ENCODE data around the gene ZNF787. TPM values are rescaled to one million over a fixed set of nuclear protein-coding genes. Genes with fewer than 3 reads are reported as not detected.
A peak's percentile ranks its signal among the peaks of the same experiment; 100 is the strongest.

ZNF787 gene
- total RNA-seq, 1 experiment from 2014 or later: 51.0 TPM

DNA sequence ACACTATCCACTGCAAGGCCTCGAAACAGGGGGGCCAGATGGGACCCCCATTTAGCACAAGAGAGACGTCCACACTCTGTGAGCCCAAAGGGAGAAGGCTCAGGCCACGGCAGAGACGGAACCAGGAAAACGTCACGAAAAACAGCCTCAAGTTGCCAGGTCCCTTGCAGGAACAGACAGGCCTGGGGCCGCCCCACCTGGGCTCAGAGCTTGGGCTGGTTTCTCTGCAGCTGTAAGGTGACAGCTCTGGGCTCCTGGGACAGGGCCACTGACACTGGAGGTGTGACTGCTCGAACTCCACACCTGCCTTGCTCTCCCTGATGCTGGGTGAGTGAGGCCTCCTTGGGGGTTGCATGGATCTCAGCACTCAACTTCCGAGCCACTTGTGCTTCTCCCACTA, 3.2 kb downstream of the ZNF787 start:
- no TSS peak for BruUV-seq (replicated peaks)
- H3K9me3 ChIP-seq (ENCODE audit: low read depth, low read length, poor library complexity, severe bottlenecking): no peaks in the 10 kb centered on the region
- peaks cover 15% of the 10 kb centered on the region for H3K4me1 ChIP-seq (ENCODE audit: insufficient read depth, low read length, poor library complexity, severe bottlenecking)
- no peaks in the 10 kb centered on the region for H3K27me3 ChIP-seq (replicated peaks; ENCODE audit: insufficient read depth, low read depth, low read length, poor library complexity)
- intact Hi-C loops (cut with micrococcal nuclease; ENCODE audit: unreplicated experiment): no loop called here
- H3K27ac ChIP-seq (ENCODE audit: low read depth, low read length, poor library complexity, severe bottlenecking): peak overlapping the region; percentile 98
- DNase-seq (ENCODE audit: low spot score): no peak
- H3K4me3 ChIP-seq (ENCODE audit: low read depth, low read length, poor library complexity, severe bottlenecking): no peak overlapping the region
- POLR2A ChIA-PET (ENCODE audit: low non-redundant PET): no interaction called here
- CTCF ChIA-PET: no interaction called here
- no peaks in the 10 kb centered on the region for H3K36me3 ChIP-seq (ENCODE audit: insufficient read depth, low read length, poor library complexity, severe bottlenecking)
- TF ChIP-seq CTCF (conservative IDR thresholded peaks at IDR 0.05; ENCODE audit: low read depth, low read length): no peak
- TF ChIP-seq EZH2 (IDR thresholded peaks at IDR 0.05; ENCODE audit: borderline replicate concordance, low read depth, low read length, poor library complexity, severe bottlenecking): no peak

DNA sequence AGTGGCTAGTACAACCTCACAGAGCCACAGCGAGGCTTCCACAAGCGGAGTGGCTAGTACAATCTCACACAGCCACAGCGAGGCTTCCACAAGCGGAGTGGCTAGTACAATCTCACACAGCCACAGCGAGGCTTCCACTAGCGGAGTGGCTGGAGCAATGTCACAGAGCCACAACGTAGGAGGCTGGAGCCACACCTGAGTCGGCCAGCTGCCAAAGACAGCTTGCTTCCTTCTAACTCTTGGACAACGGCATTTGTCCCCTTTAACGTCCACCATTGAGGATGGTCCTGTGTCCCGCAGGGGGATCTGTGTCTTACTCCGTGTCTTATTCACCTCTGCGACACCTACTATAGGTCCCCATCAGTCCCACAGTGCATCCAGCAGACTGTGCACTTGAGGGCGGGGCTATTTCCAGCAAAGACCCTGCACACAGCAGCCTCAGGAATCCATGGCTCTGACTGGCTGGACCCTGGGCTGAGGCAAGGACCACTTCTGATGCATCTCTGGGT, 3.7 kb downstream of the ZNF787 start:
- no TSS peak for BruUV-seq (replicated peaks)
- POLR2A ChIA-PET (ENCODE audit: low non-redundant PET): no interaction called here
- no peaks in the 10 kb centered on the region for H3K9me3 ChIP-seq (ENCODE audit: low read depth, low read length, poor library complexity, severe bottlenecking)
- intact Hi-C loops (cut with micrococcal nuclease; ENCODE audit: unreplicated experiment): no loop called here
- H3K27me3 ChIP-seq (replicated peaks; ENCODE audit: insufficient read depth, low read depth, low read length, poor library complexity): no peaks in the 10 kb centered on the region
- H3K4me1 ChIP-seq (ENCODE audit: insufficient read depth, low read length, poor library complexity, severe bottlenecking): peaks cover 15% of the 10 kb centered on the region
- TF ChIP-seq EZH2 (IDR thresholded peaks at IDR 0.05; ENCODE audit: borderline replicate concordance, low read depth, low read length, poor library complexity, severe bottlenecking): no peak
- no peak for TF ChIP-seq CTCF (conservative IDR thresholded peaks at IDR 0.05; ENCODE audit: low read depth, low read length)
- no peaks in the 10 kb centered on the region for H3K36me3 ChIP-seq (ENCODE audit: insufficient read depth, low read length, poor library complexity, severe bottlenecking)
- no peak for DNase-seq (ENCODE audit: low spot score)
- CTCF ChIA-PET: no interaction called here
- no peak overlapping the region for H3K27ac ChIP-seq (ENCODE audit: low read depth, low read length, poor library complexity, severe bottlenecking)
- no peak overlapping the region for H3K4me3 ChIP-seq (ENCODE audit: low read depth, low read length, poor library complexity, severe bottlenecking)

- POLR2A ChIA-PET (ENCODE audit: low non-redundant PET): no interaction called here
- no peaks in the 10 kb centered on the region for H3K36me3 ChIP-seq (ENCODE audit: insufficient read depth, low read length, poor library complexity, severe bottlenecking)
- H3K9me3 ChIP-seq (ENCODE audit: low read depth, low read length, poor library complexity, severe bottlenecking): no peaks in the 10 kb centered on the region
- H3K4me1 ChIP-seq (ENCODE audit: insufficient read depth, low read length, poor library complexity, severe bottlenecking): peaks cover 20% of the 10 kb centered on the region
- CTCF ChIA-PET: no interaction called here
- BruUV-seq (replicated peaks): no TSS peak
- TF ChIP-seq EZH2 (IDR thresholded peaks at IDR 0.05; ENCODE audit: borderline replicate concordance, low read depth, low read length, poor library complexity, severe bottlenecking): no peak
- no peak for TF ChIP-seq CTCF (conservative IDR thresholded peaks at IDR 0.05; ENCODE audit: low read depth, low read length)
- H3K27ac ChIP-seq (ENCODE audit: low read depth, low read length, poor library complexity, severe bottlenecking): no peak overlapping the region
- H3K4me3 ChIP-seq (ENCODE audit: low read depth, low read length, poor library complexity, severe bottlenecking): no peak overlapping the region
- no peak for DNase-seq (ENCODE audit: low spot score)
- H3K27me3 ChIP-seq (replicated peaks; ENCODE audit: insufficient read depth, low read depth, low read length, poor library complexity): no peaks in the 10 kb centered on the region
- intact Hi-C loops (cut with micrococcal nuclease; ENCODE audit: unreplicated experiment): no loop called here
These were observed 4.5 kb downstream of the ZNF787 start for GRCh38 chr19:56116606-56117005.
